ENCODE results near the gene CDH13. TPM values are rescaled to one million over a fixed set of nuclear protein-coding genes. Genes with fewer than 3 reads are reported as not detected.
A peak's percentile ranks its signal among the peaks of the same experiment; 100 is the strongest.

CDH13 gene
- polyA plus RNA-seq, 1 donor from 2014 or later = 3.2 TPM

DNA sequence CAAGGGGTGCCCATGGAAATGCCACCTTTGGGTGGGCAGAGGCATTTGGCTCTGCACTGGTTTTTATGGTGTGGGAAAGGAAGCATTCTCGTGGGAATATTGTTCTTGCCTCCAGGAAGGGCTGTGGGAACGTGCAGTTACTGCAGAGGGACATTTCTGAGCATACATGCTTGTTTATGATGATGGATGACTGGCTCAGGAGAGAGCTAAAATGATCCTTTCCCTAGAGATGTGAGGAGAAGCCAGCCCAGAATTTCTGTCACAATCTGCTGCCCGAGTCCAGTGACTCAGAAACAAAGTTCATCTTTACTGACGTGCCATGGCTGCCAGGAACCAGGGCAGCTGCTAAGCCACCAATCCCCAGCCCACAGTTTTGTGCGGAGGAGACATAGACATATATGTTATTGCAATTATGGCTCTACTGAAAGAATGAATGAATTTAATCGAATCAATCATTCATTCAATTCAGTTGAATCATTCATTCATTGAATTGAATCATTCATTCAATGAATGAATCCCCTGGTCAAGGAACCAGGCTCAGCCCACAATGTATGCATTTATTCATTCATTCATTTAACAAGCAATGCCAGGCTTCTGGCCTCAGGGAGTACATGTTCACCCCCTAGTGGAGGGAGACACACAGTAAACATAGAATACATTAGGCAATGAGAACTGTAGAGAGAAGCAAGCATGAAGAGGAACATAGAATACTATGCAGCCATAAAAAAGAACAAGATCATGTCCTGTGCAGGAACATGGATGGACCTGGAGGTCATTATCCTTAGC, 766.6 kb downstream of the CDH13 start:
- Histone ChIP-seq H3K4me3 (ENCODE audit: low read length) (no peak overlapping the region), H3K27ac (ENCODE audit: low read length) (no peak overlapping the region), H3K9ac (ENCODE audit: low read length) (no peak overlapping the region), H3K9me3 (ENCODE audit: low read length) (no peaks in the 10 kb centered on the region), H3K4me2 (ENCODE audit: low read length) (no peak overlapping the region), H3K27me3 (ENCODE audit: insufficient read depth, low read depth, low read length) (no peaks in the 10 kb centered on the region), H4K20me1 (ENCODE audit: insufficient read depth) (no peaks in the 10 kb centered on the region), H3K36me3 (ENCODE audit: insufficient read depth, low read length) (no peaks in the 10 kb centered on the region), H3K79me2 (replicated peaks; ENCODE audit: insufficient read depth, low read length) (no peaks in the 10 kb centered on the region), H3F3A (ENCODE audit: insufficient read depth, low read length, poor library complexity, severe bottlenecking) (no peaks in the 10 kb centered on the region), H2AFZ (ENCODE audit: low read depth, low read length) (no peak overlapping the region), H3K9me2 (ENCODE audit: insufficient read depth, low read length) (no peaks in the 10 kb centered on the region)
- TF ChIP-seq SMC3 (conservative IDR thresholded peaks at IDR 0.05; ENCODE audit: poor library complexity) (no peak), MXI1 (conservative IDR thresholded peaks at IDR 0.05; ENCODE audit: poor library complexity, severe bottlenecking) (no peak), EP300 (conservative IDR thresholded peaks at IDR 0.05; ENCODE audit: poor library complexity, severe bottlenecking) (no peak), CTCF (IDR thresholded peaks at IDR 0.05; ENCODE audit: poor library complexity, severe bottlenecking) (peak; percentile 9), RAD21 (conservative IDR thresholded peaks at IDR 0.05) (no peak), TAF1 (IDR thresholded peaks at IDR 0.05; ENCODE audit: low read depth) (no peak)

DNA sequence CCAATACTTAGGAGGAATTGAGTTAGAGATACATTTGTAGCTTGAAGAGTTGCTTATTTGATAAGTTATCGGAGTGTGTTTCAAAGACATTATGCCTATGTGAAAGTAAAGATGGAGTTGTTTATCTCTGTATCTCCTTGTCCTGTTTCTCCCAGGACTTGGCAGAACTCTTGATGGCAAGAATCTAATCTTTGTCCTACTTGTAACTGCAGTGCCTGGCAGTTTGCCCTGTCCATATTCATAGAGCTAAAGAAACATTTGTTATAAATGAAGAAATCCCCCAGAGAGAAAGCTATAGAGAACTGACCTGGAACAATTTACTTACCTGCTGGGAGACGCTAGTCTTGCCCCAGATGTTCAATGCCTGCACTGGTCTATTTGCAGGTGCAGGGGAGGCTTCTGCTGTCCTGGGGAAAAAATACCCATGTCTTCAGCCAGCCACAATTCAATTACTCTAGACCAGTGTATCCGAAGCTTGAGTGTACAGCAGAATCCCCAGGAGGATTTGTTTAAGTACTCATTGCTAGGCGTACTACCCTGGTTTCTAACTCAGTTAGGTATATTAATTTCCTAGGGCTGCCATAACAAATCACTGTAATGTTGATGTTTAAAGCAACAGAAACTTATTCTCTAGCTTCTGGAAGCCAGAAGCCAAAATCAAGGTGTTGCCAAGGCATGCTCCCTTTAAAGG, 771.0 kb downstream of the CDH13 start:
- Histone ChIP-seq H3K9me3 (ENCODE audit: low read length) (no peaks in the 10 kb centered on the region), H2AFZ (ENCODE audit: low read depth, low read length) (no peak overlapping the region), H3K27ac (ENCODE audit: low read length) (no peak overlapping the region), H3K36me3 (ENCODE audit: insufficient read depth, low read length) (no peaks in the 10 kb centered on the region), H3K9me2 (ENCODE audit: insufficient read depth, low read length) (no peaks in the 10 kb centered on the region), H3K4me2 (ENCODE audit: low read length) (no peak overlapping the region), H3K9ac (ENCODE audit: low read length) (no peak overlapping the region), H3F3A (ENCODE audit: insufficient read depth, low read length, poor library complexity, severe bottlenecking) (no peaks in the 10 kb centered on the region), H3K4me3 (ENCODE audit: low read length) (no peak overlapping the region), H3K79me2 (replicated peaks; ENCODE audit: insufficient read depth, low read length) (no peaks in the 10 kb centered on the region), H4K20me1 (ENCODE audit: insufficient read depth) (no peaks in the 10 kb centered on the region), H3K27me3 (ENCODE audit: insufficient read depth, low read depth, low read length) (no peaks in the 10 kb centered on the region)
- TF ChIP-seq TAF1 (IDR thresholded peaks at IDR 0.05; ENCODE audit: low read depth) = no peak
- TF ChIP-seq EP300 (conservative IDR thresholded peaks at IDR 0.05; ENCODE audit: poor library complexity, severe bottlenecking) = no peak
- TF ChIP-seq, protein P1, sequence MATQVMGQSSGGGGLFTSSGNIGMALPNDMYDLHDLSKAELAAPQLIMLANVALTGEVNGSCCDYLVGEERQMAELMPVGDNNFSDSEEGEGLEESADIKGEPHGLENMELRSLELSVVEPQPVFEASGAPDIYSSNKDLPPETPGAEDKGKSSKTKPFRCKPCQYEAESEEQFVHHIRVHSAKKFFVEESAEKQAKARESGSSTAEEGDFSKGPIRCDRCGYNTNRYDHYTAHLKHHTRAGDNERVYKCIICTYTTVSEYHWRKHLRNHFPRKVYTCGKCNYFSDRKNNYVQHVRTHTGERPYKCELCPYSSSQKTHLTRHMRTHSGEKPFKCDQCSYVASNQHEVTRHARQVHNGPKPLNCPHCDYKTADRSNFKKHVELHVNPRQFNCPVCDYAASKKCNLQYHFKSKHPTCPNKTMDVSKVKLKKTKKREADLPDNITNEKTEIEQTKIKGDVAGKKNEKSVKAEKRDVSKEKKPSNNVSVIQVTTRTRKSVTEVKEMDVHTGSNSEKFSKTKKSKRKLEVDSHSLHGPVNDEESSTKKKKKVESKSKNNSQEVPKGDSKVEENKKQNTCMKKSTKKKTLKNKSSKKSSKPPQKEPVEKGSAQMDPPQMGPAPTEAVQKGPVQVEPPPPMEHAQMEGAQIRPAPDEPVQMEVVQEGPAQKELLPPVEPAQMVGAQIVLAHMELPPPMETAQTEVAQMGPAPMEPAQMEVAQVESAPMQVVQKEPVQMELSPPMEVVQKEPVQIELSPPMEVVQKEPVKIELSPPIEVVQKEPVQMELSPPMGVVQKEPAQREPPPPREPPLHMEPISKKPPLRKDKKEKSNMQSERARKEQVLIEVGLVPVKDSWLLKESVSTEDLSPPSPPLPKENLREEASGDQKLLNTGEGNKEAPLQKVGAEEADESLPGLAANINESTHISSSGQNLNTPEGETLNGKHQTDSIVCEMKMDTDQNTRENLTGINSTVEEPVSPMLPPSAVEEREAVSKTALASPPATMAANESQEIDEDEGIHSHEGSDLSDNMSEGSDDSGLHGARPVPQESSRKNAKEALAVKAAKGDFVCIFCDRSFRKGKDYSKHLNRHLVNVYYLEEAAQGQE (IDR thresholded peaks at IDR 0.05; ENCODE audit: borderline replicate concordance) = no peak
- TF ChIP-seq POLR2AphosphoS5 (IDR thresholded peaks at IDR 0.05) = no peak
- no peak for TF ChIP-seq MXI1 (conservative IDR thresholded peaks at IDR 0.05; ENCODE audit: poor library complexity, severe bottlenecking)
- TF ChIP-seq CTCF (IDR thresholded peaks at IDR 0.05; ENCODE audit: poor library complexity, severe bottlenecking) = no peak
- TF ChIP-seq RAD21 (conservative IDR thresholded peaks at IDR 0.05) = no peak
- no peak for TF ChIP-seq SMC3 (conservative IDR thresholded peaks at IDR 0.05; ENCODE audit: poor library complexity)
- no peak for TF ChIP-seq EZH2 (IDR thresholded peaks at IDR 0.05; ENCODE audit: borderline replicate concordance, insufficient read depth, low read length, poor library complexity, severe bottlenecking)

Data from neural cell (in vitro differentiated cells).